Neural cell (in vitro differentiated cells): ENCODE data around the gene COG5. TPM values are rescaled to one million over a fixed set of nuclear protein-coding genes. Genes with fewer than 3 reads are reported as not detected.

Source experiments
- H2AFZ ChIP-seq: fragments of 200-600, 300-800 bp; sonication (generic), shearing (Covaris generic); 2 replicates; pipeline ENCODE4 v1.6.0; 2014; ENCODE audit warnings: low read depth, mild to moderate bottlenecking, antibody characterized with exemption, low read length, moderate library complexity
- H3F3A ChIP-seq: fragments of 200-600 bp; shearing (Covaris generic); 2 replicates; pipeline ENCODE4 v1.6.1; 2016; ENCODE audit warnings: mild to moderate bottlenecking, moderate library complexity, mixed read lengths, antibody characterized with exemption, low read length; ENCODE audit not compliant: insufficient read depth, poor library complexity, severe bottlenecking
- H3K27ac ChIP-seq: fragments of 200-600, 300-800 bp; sonication (generic), shearing (Covaris generic); 2 replicates; pipeline ENCODE4 v1.5.1; 2014; ENCODE audit warnings: mild to moderate bottlenecking, low read length, moderate library complexity
- H3K27me3 ChIP-seq: fragments of 300-800, 200-600 bp; sonication (generic), shearing (Covaris generic); 2 replicates; pipeline ENCODE4 v1.6.0; 2014; ENCODE audit warnings: mild to moderate bottlenecking, low read depth, low read length, moderate library complexity; ENCODE audit not compliant: insufficient read depth
- H3K36me3 ChIP-seq: fragments of 300-800, 200-600 bp; sonication (generic), shearing (Covaris generic); 2 replicates; pipeline ENCODE4 v1.5.1; 2014; ENCODE audit warnings: mild to moderate bottlenecking, antibody characterized with exemption, low read length, moderate library complexity; ENCODE audit not compliant: insufficient read depth
- H3K4me2 ChIP-seq: fragments of 300-800, 200-600 bp; sonication (generic), shearing (Covaris generic); 2 replicates; pipeline ENCODE4 v1.6.0; 2014; ENCODE audit warnings: mild to moderate bottlenecking, low read length
- H3K4me3 ChIP-seq: fragments of 300-800, 200-600 bp; sonication (generic), shearing (Covaris generic); 2 replicates; pipeline ENCODE4 v1.5.1; 2014; ENCODE audit warnings: mild to moderate bottlenecking, low read length, moderate library complexity
- H3K79me2 ChIP-seq: fragments of 200-600 bp; shearing (Covaris generic); replicated peaks from 2 replicates; pipeline ENCODE4 v1.6.0; 2014; ENCODE audit warnings: mild to moderate bottlenecking, low read length, moderate library complexity; ENCODE audit not compliant: insufficient read depth
- H3K9ac ChIP-seq: fragments of 300-800, 200-600 bp; sonication (generic), shearing (Covaris generic); 2 replicates; pipeline ENCODE4 v1.6.1; 2016; ENCODE audit warnings: mild to moderate bottlenecking, low read length, mixed read lengths
- H3K9me2 ChIP-seq: fragments of 200-600 bp; shearing (Covaris generic); 2 replicates; pipeline ENCODE4 v1.6.1; 2016; ENCODE audit warnings: mild to moderate bottlenecking, low read length, mixed read lengths; ENCODE audit not compliant: insufficient read depth
- H3K9me3 ChIP-seq: fragments of 200-600, 300-800 bp; sonication (generic), shearing (Covaris generic); 2 replicates; pipeline ENCODE4 v1.6.1; 2016; ENCODE audit warnings: mild to moderate bottlenecking, mixed run types, low read length, moderate library complexity, mixed read lengths
- H4K20me1 ChIP-seq: fragments of 200-600 bp; shearing (Covaris generic); 2 replicates; pipeline ENCODE4 v1.6.1; 2016; ENCODE audit warnings: mild to moderate bottlenecking, mixed run types; ENCODE audit not compliant: insufficient read depth
- CTCF ChIP-seq: fragments of 450-650 bp; IDR thresholded peaks from 2 replicates; pipeline ENCODE4 v1.5.1; 2014; ENCODE audit warnings: antibody characterized with exemption, mild to moderate bottlenecking, moderate library complexity; ENCODE audit not compliant: poor library complexity, severe bottlenecking
- EP300 ChIP-seq: fragments of 450-650 bp; conservative IDR thresholded peaks from 2 replicates; pipeline ENCODE4 v1.6.1; 2014; ENCODE audit warnings: antibody characterized with exemption, mild to moderate bottlenecking, moderate library complexity; ENCODE audit not compliant: poor library complexity, severe bottlenecking
- EZH2 ChIP-seq: fragments of 200-600, 300-800 bp; shearing (Covaris generic), sonication (generic); IDR thresholded peaks from 2 replicates; pipeline ENCODE4 v1.6.1; 2014; ENCODE audit warnings: antibody characterized with exemption, low read length, borderline replicate concordance, mild to moderate bottlenecking; ENCODE audit not compliant: insufficient read depth, poor library complexity, severe bottlenecking
- MXI1 ChIP-seq: fragments of 450-650 bp; conservative IDR thresholded peaks from 2 replicates; pipeline ENCODE4 v1.6.1; 2014; ENCODE audit warnings: antibody characterized with exemption, mild to moderate bottlenecking; ENCODE audit not compliant: poor library complexity, severe bottlenecking
- POLR2AphosphoS5 ChIP-seq: IDR thresholded peaks from 2 replicates; pipeline ENCODE4 v1.6.1; 2012
- RAD21 ChIP-seq: fragments of 450-650 bp; conservative IDR thresholded peaks from 2 replicates; pipeline ENCODE4 v1.6.1; 2014; ENCODE audit warnings: antibody characterized with exemption, mild to moderate bottlenecking, moderate library complexity
- REST ChIP-seq: IDR thresholded peaks from 2 replicates; pipeline ENCODE4 v1.6.1; 2012; ENCODE audit warnings: borderline replicate concordance
- SMC3 ChIP-seq: fragments of 450-650 bp; conservative IDR thresholded peaks from 2 replicates; pipeline ENCODE4 v1.6.1; 2014; ENCODE audit warnings: antibody characterized with exemption, mild to moderate bottlenecking, moderate library complexity; ENCODE audit not compliant: poor library complexity
- TAF1 ChIP-seq: IDR thresholded peaks from 2 replicates; pipeline ENCODE4 v1.6.1; 2012; ENCODE audit warnings: low read depth
- polyA plus RNA-seq: library from polyadenylated mRNA; depleted of rRNA; stranded (reverse); fragments of >200 nt; gene quantifications from 2 replicates; pipeline ENCODE4 v1.2.3, GENCODE V29; 2014

Gene COG5
- polyA plus RNA-seq, 1 donor from 2014 or later, result 13.3 TPM

GRCh38 chr7:107593025-107593410 is 29.3 kb upstream of the COG5 start:
- H3K9me3 ChIP-seq, result no peaks in the 10 kb centered on the region
- no peak overlapping the region for H3K27ac ChIP-seq
- H3K9me2 ChIP-seq, result no peaks in the 10 kb centered on the region
- H3K27me3 ChIP-seq, result no peaks in the 10 kb centered on the region
- H3K4me3 ChIP-seq, result no peak overlapping the region
- H2AFZ ChIP-seq, result no peak overlapping the region
- no peaks in the 10 kb centered on the region for H3F3A ChIP-seq
- peaks cover 7% of the 10 kb centered on the region for H3K36me3 ChIP-seq
- no peaks in the 10 kb centered on the region for H4K20me1 ChIP-seq
- TF ChIP-seq TAF1, result no peak
- H3K9ac ChIP-seq, result no peak overlapping the region
- no peak overlapping the region for H3K4me2 ChIP-seq
- H3K79me2 ChIP-seq, result no peaks in the 10 kb centered on the region

GRCh38 chr7:107592361-107593024 is 28.8 kb upstream of the COG5 start:
- H3K4me2 ChIP-seq, result no peak overlapping the region
- H3K36me3 ChIP-seq, result peaks cover 7% of the 10 kb centered on the region
- H3K9ac ChIP-seq, result no peak overlapping the region
- no peaks in the 10 kb centered on the region for H3K9me3 ChIP-seq
- TF ChIP-seq EP300 (no peak), POLR2AphosphoS5 (no peak), EZH2 (no peak), REST (no peak), RAD21 (no peak), TAF1 (no peak), SMC3 (no peak), CTCF (no peak), MXI1 (no peak)
- H3F3A ChIP-seq, result no peaks in the 10 kb centered on the region
- no peaks in the 10 kb centered on the region for H3K27me3 ChIP-seq
- no peak overlapping the region for H2AFZ ChIP-seq
- H3K4me3 ChIP-seq, result no peak overlapping the region
- H3K9me2 ChIP-seq, result no peaks in the 10 kb centered on the region
- H3K79me2 ChIP-seq, result no peaks in the 10 kb centered on the region
- H4K20me1 ChIP-seq, result no peaks in the 10 kb centered on the region
- H3K27ac ChIP-seq, result no peak overlapping the region

- no peaks in the 10 kb centered on the region for H4K20me1 ChIP-seq
- H3F3A ChIP-seq, result no peaks in the 10 kb centered on the region
- H3K27me3 ChIP-seq, result no peaks in the 10 kb centered on the region
- no peak overlapping the region for H3K27ac ChIP-seq
- H3K4me2 ChIP-seq, result no peak overlapping the region
- TF ChIP-seq MXI1 (no peak), EZH2 (no peak), CTCF (no peak), RAD21 (no peak), SMC3 (no peak), TAF1 (no peak), REST (no peak), POLR2AphosphoS5 (no peak), EP300 (no peak)
- H3K9ac ChIP-seq, result no peak overlapping the region
- H3K79me2 ChIP-seq, result no peaks in the 10 kb centered on the region
- no peaks in the 10 kb centered on the region for H3K9me2 ChIP-seq
- H2AFZ ChIP-seq, result no peak overlapping the region
- H3K36me3 ChIP-seq, result peaks cover 7% of the 10 kb centered on the region
- H3K9me3 ChIP-seq, result no peaks in the 10 kb centered on the region
- H3K4me3 ChIP-seq, result no peak overlapping the region
Measured at GRCh38 chr7:107591421-107591820, 27.7 kb upstream of the COG5 start.
